Osteocyte (in vitro differentiated cells): ENCODE measurements around the gene SPTBN4. TPM values are rescaled to one million over a fixed set of nuclear protein-coding genes. Genes with fewer than 3 reads are reported as not detected.
"Not testable (repeated sequence)": the region's sequence is repeated elsewhere in the genome, so short reads cannot be mapped to it uniquely, and the experiment has no call there.

ENCODE experiments used
- DNase-seq: peaks from one replicate; pipeline ENCODE4 v3.0.0; 2021; ENCODE audit warnings: mixed read lengths; ENCODE audit not compliant: unreplicated experiment; ENCODE audit errors: extremely low spot score
- H3K27ac Mint-ChIP-seq: one replicate; pipeline ENCODE4 v1.8.0; 2021; ENCODE audit warnings: mild to moderate bottlenecking, mixed read lengths; ENCODE audit not compliant: unreplicated experiment
- H3K27me3 Mint-ChIP-seq: one replicate; pipeline ENCODE4 v1.8.0; 2021; ENCODE audit warnings: mixed read lengths; ENCODE audit not compliant: unreplicated experiment
- H3K36me3 Mint-ChIP-seq: one replicate; pipeline ENCODE4 v1.8.0; 2021; ENCODE audit warnings: mixed read lengths; ENCODE audit not compliant: unreplicated experiment
- H3K4me1 Mint-ChIP-seq: one replicate; pipeline ENCODE4 v1.8.0; 2021; ENCODE audit warnings: mixed read lengths; ENCODE audit not compliant: unreplicated experiment
- H3K4me3 Mint-ChIP-seq: one replicate; pipeline ENCODE4 v1.8.0; 2021; ENCODE audit warnings: mild to moderate bottlenecking, moderate library complexity, mixed read lengths; ENCODE audit not compliant: unreplicated experiment
- H3K9me3 Mint-ChIP-seq: one replicate; pipeline ENCODE4 v1.8.0; 2021; ENCODE audit warnings: mixed read lengths; ENCODE audit not compliant: unreplicated experiment
- total RNA-seq: library from RNA; stranded (reverse); gene quantifications from 2 replicates; pipeline ENCODE4 v1.2.1, GENCODE V29; 2021
- TF ChIP-seq, protein P1 (sequence below): fragments of 200-600 bp; sonication (generic); IDR thresholded peaks from 2 replicates; pipeline ENCODE4 v1.5.0; 2021; ENCODE audit warnings: antibody characterized with exemption, mild to moderate bottlenecking, moderate library complexity

The SPTBN4 gene
- total RNA-seq, 1 donor from 2014 or later = 0.48 TPM

DNA sequence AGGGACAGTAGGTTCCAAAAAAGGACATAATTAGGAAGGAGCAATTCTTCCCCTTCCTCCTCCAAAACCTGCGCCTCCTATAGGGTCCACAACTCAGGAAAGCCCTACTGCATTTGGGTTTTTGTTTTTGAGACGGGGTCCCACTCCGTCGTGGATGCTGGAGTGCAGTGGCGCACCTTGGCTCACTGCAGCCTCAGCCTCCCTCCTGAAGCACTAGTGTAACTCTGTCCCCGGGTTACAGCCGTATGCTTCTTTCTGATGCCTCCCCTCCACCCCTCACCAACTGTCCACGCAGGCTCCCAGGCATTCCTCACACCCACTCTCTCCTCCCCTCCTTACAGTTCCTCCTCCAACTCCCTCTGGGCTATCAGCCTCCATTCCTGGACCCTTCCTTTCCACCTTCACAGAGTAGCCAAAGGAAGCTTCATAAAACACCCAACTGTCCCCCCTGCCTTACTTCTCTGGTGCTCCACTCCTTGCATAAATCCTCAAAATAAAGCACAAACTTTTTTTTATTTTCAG, 20.5 kb upstream of the SPTBN4 start:
- peaks cover 5% of the 10 kb centered on the region for H3K36me3 Mint-ChIP-seq
- H3K4me3 Mint-ChIP-seq = no peak overlapping the region
- H3K27ac Mint-ChIP-seq = peak overlapping the region; percentile 65
- peaks cover 24% of the 10 kb centered on the region for H3K4me1 Mint-ChIP-seq
- DNase-seq = no peak
- H3K9me3 Mint-ChIP-seq = no peaks in the 10 kb centered on the region
- no peaks in the 10 kb centered on the region for H3K27me3 Mint-ChIP-seq
- TF ChIP-seq, protein P1, sequence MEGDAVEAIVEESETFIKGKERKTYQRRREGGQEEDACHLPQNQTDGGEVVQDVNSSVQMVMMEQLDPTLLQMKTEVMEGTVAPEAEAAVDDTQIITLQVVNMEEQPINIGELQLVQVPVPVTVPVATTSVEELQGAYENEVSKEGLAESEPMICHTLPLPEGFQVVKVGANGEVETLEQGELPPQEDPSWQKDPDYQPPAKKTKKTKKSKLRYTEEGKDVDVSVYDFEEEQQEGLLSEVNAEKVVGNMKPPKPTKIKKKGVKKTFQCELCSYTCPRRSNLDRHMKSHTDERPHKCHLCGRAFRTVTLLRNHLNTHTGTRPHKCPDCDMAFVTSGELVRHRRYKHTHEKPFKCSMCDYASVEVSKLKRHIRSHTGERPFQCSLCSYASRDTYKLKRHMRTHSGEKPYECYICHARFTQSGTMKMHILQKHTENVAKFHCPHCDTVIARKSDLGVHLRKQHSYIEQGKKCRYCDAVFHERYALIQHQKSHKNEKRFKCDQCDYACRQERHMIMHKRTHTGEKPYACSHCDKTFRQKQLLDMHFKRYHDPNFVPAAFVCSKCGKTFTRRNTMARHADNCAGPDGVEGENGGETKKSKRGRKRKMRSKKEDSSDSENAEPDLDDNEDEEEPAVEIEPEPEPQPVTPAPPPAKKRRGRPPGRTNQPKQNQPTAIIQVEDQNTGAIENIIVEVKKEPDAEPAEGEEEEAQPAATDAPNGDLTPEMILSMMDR = no peak

DNA sequence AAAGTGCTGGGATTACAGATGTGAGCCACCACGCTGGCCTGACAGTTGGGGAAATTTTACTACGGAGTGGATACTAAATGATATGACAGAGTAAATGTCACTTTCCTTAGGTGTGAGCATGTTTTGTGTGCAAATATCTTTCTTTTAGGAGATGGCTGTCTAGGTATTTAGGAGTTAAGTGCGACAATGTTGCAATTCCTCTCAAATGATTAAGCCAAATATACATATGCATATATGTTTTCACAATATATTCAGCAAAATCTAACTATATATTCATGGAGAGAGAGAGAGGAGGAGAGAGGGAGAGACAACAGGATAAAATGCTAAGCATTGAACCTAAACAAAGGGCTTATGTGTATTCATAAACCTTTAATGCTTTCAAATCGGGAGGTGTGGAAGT, 17.3 kb upstream of the SPTBN4 start:
- peaks cover 5% of the 10 kb centered on the region for H3K36me3 Mint-ChIP-seq
- no peaks in the 10 kb centered on the region for H3K27me3 Mint-ChIP-seq
- no peaks in the 10 kb centered on the region for H3K9me3 Mint-ChIP-seq
- no peak overlapping the region for H3K27ac Mint-ChIP-seq
- no peak overlapping the region for H3K4me3 Mint-ChIP-seq
- DNase-seq = no peak
- peaks cover 12% of the 10 kb centered on the region for H3K4me1 Mint-ChIP-seq
- TF ChIP-seq, protein P1 = no peak

DNA sequence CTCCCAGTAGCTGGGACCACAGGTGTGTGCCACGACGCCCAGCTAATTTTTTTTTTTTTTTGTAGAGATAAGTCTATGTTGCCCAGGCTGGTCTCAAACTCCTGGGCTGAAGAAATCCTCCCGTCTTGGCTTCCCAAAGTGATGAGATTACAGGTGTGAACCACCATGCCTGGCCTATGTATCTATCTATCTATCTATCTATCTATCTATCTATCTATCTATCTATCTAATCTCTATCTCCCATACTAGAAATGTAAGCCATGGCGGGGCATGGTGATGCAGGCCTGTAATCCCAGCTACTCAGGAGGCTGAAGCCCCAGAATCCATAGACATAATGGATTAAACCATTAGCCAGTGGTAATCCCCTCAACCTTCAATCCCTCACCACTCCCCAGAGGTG, 16.1 kb upstream of the SPTBN4 start:
- peaks cover 5% of the 10 kb centered on the region for H3K4me1 Mint-ChIP-seq
- H3K9me3 Mint-ChIP-seq = no peaks in the 10 kb centered on the region
- no peak overlapping the region for H3K27ac Mint-ChIP-seq
- no peak for DNase-seq
- H3K4me3 Mint-ChIP-seq = no peak overlapping the region
- TF ChIP-seq, protein P1 = no peak
- H3K36me3 Mint-ChIP-seq = peaks cover 5% of the 10 kb centered on the region
- H3K27me3 Mint-ChIP-seq = no peaks in the 10 kb centered on the region

DNA sequence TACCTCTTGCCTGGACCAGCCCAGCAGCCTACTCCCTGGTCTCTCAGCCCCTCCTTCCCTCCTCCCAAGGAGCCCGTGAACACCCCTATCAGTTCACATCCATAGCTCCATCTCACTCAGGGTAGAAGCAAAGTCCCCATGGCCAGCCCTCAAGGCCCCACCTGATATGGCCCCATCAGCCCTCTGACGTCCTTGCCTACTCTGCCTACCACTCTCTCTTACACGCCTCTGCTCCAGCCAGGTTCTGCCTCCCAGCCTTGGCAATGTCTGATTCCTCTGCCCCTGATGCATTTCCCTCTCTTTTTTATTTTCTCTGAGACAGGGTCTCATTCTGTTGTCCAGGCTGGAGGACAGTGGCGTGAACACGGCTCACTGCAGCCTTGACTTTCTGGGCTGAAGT, 14.8 kb upstream of the SPTBN4 start:
- no peaks in the 10 kb centered on the region for H3K9me3 Mint-ChIP-seq
- H3K36me3 Mint-ChIP-seq = peaks cover 5% of the 10 kb centered on the region
- no peak overlapping the region for H3K27ac Mint-ChIP-seq
- H3K27me3 Mint-ChIP-seq = no peaks in the 10 kb centered on the region
- TF ChIP-seq, protein P1 = no peak
- H3K4me3 Mint-ChIP-seq = no peak overlapping the region
- no peaks in the 10 kb centered on the region for H3K4me1 Mint-ChIP-seq
- no peak for DNase-seq

DNA sequence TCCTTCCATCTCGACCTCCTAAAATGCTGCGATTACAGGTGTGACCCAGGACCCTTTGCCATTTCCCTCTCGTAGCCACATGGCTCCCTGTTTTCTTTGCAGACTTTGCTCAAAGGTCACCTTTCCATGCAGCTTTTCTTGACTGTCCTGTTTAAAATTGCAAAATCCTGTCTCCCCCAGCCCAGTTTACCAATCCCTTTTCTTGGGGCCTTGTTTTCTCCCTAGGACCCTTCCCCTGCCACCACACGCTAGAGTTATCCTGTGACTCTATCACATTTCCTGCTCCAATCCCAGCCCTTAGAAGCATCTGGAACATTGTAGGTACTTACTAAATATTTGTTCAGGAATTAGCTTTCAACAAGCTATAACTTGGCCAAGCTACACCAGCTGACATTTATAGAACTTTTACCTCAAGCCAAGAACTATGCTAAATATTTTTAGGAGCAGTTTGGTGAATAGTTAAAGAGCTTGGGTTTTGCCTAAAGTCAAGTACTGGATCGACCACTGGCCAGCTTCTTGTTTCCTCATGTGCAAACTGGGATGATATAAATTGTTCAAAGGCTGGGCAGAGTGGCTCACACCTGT, 13.6 kb upstream of the SPTBN4 start:
- TF ChIP-seq, protein P1 = no peak
- DNase-seq = no peak
- no peaks in the 10 kb centered on the region for H3K9me3 Mint-ChIP-seq

DNA sequence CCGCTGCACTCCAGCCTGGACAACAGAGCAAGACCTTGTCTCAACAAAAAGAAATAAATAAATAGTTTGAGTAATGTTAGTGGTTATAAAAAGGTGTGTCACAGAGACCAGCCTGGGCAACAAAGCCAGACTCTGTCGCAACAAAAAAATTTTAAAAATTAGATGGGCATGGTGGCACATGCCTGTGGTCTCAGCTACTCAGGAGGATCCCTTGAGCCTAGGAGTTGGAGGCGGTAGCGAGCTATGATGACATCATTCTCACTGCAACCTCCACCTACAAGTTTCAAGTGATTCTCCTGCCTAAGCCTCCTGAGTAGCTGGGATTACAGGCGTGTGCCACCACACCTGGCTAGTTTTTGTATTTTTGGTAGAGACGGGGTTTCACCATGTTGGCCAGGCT, 12.9 kb upstream of the SPTBN4 start:
- not testable (repeated sequence) for H3K27ac Mint-ChIP-seq, H3K4me3 Mint-ChIP-seq, H3K27me3 Mint-ChIP-seq, H3K4me1 Mint-ChIP-seq, DNase-seq, H3K9me3 Mint-ChIP-seq, H3K36me3 Mint-ChIP-seq

More for the DNA sequence above, 13.6 kb upstream of the SPTBN4 start:
- H3K27me3 Mint-ChIP-seq = no peaks in the 10 kb centered on the region
- H3K4me1 Mint-ChIP-seq = no peaks in the 10 kb centered on the region
- no peak overlapping the region for H3K4me3 Mint-ChIP-seq
- no peak overlapping the region for H3K27ac Mint-ChIP-seq
- peaks cover 5% of the 10 kb centered on the region for H3K36me3 Mint-ChIP-seq
